K562 (cell line): ENCODE measurements around the gene EVL.

Source experiments
- BRCA1 ChIP-seq, 2 experiments: fragments of 450-650 bp in 1 of 2; sonication (generic) in 1 of 2; formaldehyde crosslinking in 1 of 2; IDR thresholded peaks; 2 replicates each; pipeline versions ENCODE4 v1.5.0 to v1.6.1; 2017 to 2020; ENCODE audit warnings: mild to moderate bottlenecking in 1 of 2, missing genetic modification reagents in 1 of 2
- CHD1 ChIP-seq: fragments of 200-600 bp; sonication (generic); IDR thresholded peaks from one replicate; pipeline ENCODE4 v1.6.1; 2012; ENCODE audit warnings: mild to moderate bottlenecking, moderate library complexity, low read length, inconsistent platforms
- CREB5 ChIP-seq: fragments of 250-450 bp; sonication (Bioruptor Pico); IDR thresholded peaks from 2 replicates; pipeline ENCODE4 v1.5.0; 2020; ENCODE audit warnings: mild to moderate bottlenecking
- CTCF ChIP-seq, 3 experiments: IDR thresholded peaks in 2 of 3; conservative IDR thresholded peaks in 1 of 3; 2 replicates each; pipeline ENCODE4 v1.5.1; 2011 to 2012; ENCODE audit warnings: low read length in 3 of 3, mild to moderate bottlenecking in 3 of 3, control low read depth in 2 of 3, improper control_type of control experiment in 1 of 3, inconsistent platforms in 1 of 3, low read depth in 1 of 3, mixed read lengths in 1 of 3, moderate library complexity in 1 of 3; ENCODE audit not compliant: insufficient read depth in 2 of 3
- THRAP3 ChIP-seq: fragments of 450-650 bp; IDR thresholded peaks from 2 replicates; pipeline ENCODE4 v1.6.1; 2016; ENCODE audit warnings: mild to moderate bottlenecking, inconsistent platforms, borderline replicate concordance
- ZNF165 ChIP-seq: fragments of 250-450 bp; sonication (Bioruptor Pico); IDR thresholded peaks from 2 replicates; pipeline ENCODE4 v1.4.0; 2020; ENCODE audit warnings: borderline replicate concordance
- TF ChIP-seq, protein P1 (sequence below), 2 experiments: fragments of 450-650 bp; formaldehyde crosslinking in 1 of 2; IDR thresholded peaks; 2 replicates each; pipeline versions ENCODE4 v1.4.0 to v1.6.1; 2014 to 2020; ENCODE audit warnings: mild to moderate bottlenecking in 2 of 2, borderline replicate concordance in 1 of 2, low read depth in 1 of 2
- TF ChIP-seq, protein P2 (sequence below): sonication (generic); formaldehyde crosslinking; IDR thresholded peaks from 2 replicates; pipeline ENCODE4 v1.8.0; 2023; ENCODE audit warnings: missing genetic modification reagents, mild to moderate bottlenecking, borderline replicate concordance

DNA sequence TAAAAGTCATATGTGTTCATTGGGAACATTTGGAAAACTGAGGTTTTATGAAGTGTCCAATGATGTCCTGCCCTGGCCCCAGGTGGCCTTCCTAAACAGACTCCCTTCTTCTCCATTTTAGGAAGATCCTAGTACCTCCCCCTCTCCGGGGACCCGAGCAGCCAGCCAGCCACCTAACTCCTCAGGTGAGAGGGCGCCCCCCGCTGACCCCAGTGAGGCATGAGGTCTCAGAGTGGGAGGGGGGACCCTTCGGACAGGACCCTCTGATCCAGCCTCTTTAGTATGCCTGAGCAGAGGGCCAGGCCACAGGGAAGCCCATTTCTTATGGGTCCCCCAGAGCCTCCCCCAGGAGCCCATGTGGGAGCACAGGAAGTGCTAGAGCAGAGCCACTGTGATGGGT, 70.6 kb downstream of the EVL start:
- TF ChIP-seq CHD1 (no peak), CTCF (IDR thresholded peaks at IDR 0.05 in 2 of 3, conservative IDR thresholded peaks at IDR 0.05 in 1 of 3; ENCODE audit: insufficient read depth in 2 of 3, low read depth in 1 of 3, low read length in 3 of 3) (no peak), BRCA1 (IDR thresholded peaks at IDR 0.05) (no peak), BRCA1 (CRISPR knock-in tag; IDR thresholded peaks at IDR 0.05) (no peak), CREB5 (CRISPR knock-in tag) (no peak), THRAP3 (no peak), ZNF165 (CRISPR knock-in tag) (no peak)
- TF ChIP-seq, protein P1, sequence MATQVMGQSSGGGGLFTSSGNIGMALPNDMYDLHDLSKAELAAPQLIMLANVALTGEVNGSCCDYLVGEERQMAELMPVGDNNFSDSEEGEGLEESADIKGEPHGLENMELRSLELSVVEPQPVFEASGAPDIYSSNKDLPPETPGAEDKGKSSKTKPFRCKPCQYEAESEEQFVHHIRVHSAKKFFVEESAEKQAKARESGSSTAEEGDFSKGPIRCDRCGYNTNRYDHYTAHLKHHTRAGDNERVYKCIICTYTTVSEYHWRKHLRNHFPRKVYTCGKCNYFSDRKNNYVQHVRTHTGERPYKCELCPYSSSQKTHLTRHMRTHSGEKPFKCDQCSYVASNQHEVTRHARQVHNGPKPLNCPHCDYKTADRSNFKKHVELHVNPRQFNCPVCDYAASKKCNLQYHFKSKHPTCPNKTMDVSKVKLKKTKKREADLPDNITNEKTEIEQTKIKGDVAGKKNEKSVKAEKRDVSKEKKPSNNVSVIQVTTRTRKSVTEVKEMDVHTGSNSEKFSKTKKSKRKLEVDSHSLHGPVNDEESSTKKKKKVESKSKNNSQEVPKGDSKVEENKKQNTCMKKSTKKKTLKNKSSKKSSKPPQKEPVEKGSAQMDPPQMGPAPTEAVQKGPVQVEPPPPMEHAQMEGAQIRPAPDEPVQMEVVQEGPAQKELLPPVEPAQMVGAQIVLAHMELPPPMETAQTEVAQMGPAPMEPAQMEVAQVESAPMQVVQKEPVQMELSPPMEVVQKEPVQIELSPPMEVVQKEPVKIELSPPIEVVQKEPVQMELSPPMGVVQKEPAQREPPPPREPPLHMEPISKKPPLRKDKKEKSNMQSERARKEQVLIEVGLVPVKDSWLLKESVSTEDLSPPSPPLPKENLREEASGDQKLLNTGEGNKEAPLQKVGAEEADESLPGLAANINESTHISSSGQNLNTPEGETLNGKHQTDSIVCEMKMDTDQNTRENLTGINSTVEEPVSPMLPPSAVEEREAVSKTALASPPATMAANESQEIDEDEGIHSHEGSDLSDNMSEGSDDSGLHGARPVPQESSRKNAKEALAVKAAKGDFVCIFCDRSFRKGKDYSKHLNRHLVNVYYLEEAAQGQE (IDR thresholded peaks at IDR 0.05; ENCODE audit: borderline replicate concordance), result no peak
- TF ChIP-seq, protein P1 (CRISPR knock-in tag; IDR thresholded peaks at IDR 0.05; ENCODE audit: low read depth), result no peak
- TF ChIP-seq, protein P2, sequence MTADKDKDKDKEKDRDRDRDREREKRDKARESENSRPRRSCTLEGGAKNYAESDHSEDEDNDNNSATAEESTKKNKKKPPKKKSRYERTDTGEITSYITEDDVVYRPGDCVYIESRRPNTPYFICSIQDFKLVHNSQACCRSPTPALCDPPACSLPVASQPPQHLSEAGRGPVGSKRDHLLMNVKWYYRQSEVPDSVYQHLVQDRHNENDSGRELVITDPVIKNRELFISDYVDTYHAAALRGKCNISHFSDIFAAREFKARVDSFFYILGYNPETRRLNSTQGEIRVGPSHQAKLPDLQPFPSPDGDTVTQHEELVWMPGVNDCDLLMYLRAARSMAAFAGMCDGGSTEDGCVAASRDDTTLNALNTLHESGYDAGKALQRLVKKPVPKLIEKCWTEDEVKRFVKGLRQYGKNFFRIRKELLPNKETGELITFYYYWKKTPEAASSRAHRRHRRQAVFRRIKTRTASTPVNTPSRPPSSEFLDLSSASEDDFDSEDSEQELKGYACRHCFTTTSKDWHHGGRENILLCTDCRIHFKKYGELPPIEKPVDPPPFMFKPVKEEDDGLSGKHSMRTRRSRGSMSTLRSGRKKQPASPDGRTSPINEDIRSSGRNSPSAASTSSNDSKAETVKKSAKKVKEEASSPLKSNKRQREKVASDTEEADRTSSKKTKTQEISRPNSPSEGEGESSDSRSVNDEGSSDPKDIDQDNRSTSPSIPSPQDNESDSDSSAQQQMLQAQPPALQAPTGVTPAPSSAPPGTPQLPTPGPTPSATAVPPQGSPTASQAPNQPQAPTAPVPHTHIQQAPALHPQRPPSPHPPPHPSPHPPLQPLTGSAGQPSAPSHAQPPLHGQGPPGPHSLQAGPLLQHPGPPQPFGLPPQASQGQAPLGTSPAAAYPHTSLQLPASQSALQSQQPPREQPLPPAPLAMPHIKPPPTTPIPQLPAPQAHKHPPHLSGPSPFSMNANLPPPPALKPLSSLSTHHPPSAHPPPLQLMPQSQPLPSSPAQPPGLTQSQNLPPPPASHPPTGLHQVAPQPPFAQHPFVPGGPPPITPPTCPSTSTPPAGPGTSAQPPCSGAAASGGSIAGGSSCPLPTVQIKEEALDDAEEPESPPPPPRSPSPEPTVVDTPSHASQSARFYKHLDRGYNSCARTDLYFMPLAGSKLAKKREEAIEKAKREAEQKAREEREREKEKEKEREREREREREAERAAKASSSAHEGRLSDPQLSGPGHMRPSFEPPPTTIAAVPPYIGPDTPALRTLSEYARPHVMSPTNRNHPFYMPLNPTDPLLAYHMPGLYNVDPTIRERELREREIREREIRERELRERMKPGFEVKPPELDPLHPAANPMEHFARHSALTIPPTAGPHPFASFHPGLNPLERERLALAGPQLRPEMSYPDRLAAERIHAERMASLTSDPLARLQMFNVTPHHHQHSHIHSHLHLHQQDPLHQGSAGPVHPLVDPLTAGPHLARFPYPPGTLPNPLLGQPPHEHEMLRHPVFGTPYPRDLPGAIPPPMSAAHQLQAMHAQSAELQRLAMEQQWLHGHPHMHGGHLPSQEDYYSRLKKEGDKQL, result no peak
